Natural killer cell treated with Interleukin-12 subunit alpha and Interleukin-12 subunit beta and Interleukin-15 and Interleukin-18, amount 100 ng/mL, for 72 hours (primary cell): ENCODE measurements around the gene EIF4G3. TPM values are rescaled to one million over a fixed set of nuclear protein-coding genes. Genes with fewer than 3 reads are reported as not detected.

ENCODE experiments used
- ATAC-seq, 2 donors: fragments of 150-1000 bp; cut with Tn5 transposase in 1 of 2; sonication (Bioruptor Pico), chemical (Tn5 transposase) in 1 of 2; 2 replicates each; pipeline ENCODE4 v1.10.0; 2021
- DNase-seq: peaks from one replicate; pipeline ENCODE4 v3.0.0; 2022; ENCODE audit warnings: low spot score
- H3K27ac Mint-ChIP-seq, 2 donors: 1 replicate in 1 of 2; 2 replicates in 1 of 2; pipeline ENCODE4 v1.8.0; 2022; ENCODE audit warnings: mixed read lengths in 2 of 2, mild to moderate bottlenecking in 1 of 2, moderate library complexity in 1 of 2
- H3K27me3 Mint-ChIP-seq, 2 donors: 1 replicate in 1 of 2; 2 replicates in 1 of 2; pipeline ENCODE4 v1.8.0; 2022; ENCODE audit warnings: mixed read lengths in 2 of 2
- H3K36me3 Mint-ChIP-seq: one replicate; pipeline ENCODE4 v1.8.0; 2022; ENCODE audit warnings: mixed read lengths
- H3K4me1 Mint-ChIP-seq, 2 donors: 1 replicate in 1 of 2; 2 replicates in 1 of 2; pipeline ENCODE4 v1.8.0; 2022; ENCODE audit warnings: low read depth in 2 of 2, mixed read lengths in 2 of 2, mild to moderate bottlenecking in 1 of 2
- H3K4me3 Mint-ChIP-seq: one replicate; pipeline ENCODE4 v1.8.0; 2022; ENCODE audit warnings: mixed read lengths
- H3K9me3 Mint-ChIP-seq: 2 replicates; pipeline ENCODE4 v1.8.0; 2022; ENCODE audit warnings: mixed read lengths
- total RNA-seq, 2 donors: library from RNA; stranded (reverse); gene quantifications; one replicate each; pipeline ENCODE4 v1.2.3, GENCODE V29; 2022

Gene EIF4G3
- total RNA-seq, 2 donors from 2014 or later: 121 to 140 TPM

DNA sequence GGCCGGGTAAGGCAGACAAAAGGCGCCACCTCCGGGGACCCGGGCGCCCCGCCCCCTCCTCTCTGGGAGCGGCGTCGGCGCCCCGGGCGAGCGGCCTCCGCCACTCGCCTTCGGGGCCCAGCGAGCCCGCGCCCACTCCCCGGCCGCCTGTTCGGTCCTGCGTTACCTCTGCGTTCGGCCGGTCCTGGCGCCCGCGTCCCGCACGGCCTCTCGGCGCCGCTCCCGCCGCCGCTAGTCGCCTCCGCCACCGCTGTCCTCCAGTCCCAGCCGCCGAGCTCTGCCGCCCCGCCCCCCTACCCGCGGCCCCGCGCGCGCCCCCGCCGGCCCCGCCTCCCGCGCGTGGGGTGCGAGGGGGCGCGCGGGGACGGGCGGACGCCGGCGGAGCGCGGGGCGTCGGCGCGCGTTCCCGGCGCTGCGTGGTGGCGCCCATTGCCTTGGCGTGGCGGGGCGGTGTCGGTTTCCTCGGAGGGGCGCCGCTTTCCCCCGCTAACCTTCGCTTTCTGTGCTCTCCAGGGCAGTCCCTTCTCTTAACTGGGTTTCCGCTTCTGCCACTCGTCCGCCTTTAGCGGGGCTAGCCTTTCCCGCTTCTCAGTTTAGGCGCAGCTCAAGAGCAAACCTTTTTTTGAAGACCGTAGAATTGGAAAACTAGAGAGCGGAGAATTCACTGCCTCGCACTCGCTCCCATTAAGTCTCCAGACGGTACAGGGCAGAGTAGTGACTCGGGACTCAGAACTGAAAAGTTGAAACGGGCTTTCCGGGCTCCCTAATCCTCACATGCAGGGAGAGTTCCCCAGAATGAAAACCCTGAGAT is 389.5 kb downstream of the EIF4G3 start, which contains the start of gene HP1BP3:
TSS of gene HP1BP3 (minus strand) at position 279 of the 811 bp plus-strand sequence. CDS start 6,867 bp downstream, outside the sequence.
- no peaks in the 10 kb centered on the region for H3K27me3 Mint-ChIP-seq
- ATAC-seq (peak; percentile 81 to 86), DNase-seq (peak; percentile 89)
- peak within 1 kb of the TSS; percentile 91 for H3K4me3 Mint-ChIP-seq
- peaks cover 9% of the 10 kb centered on the region for H3K36me3 Mint-ChIP-seq
- H3K27ac Mint-ChIP-seq: peak within 1 kb of the TSS; percentile 97
- H3K4me1 Mint-ChIP-seq: peaks cover 20 to 32% of the 10 kb centered on the region in 2 donors
- H3K9me3 Mint-ChIP-seq: no peaks in the 10 kb centered on the region

GRCh38 chr1:20786253-20787028 is 390.3 kb downstream of the EIF4G3 start:
- Mint-ChIP-seq H3K36me3 (peaks cover 9% of the 10 kb centered on the region), H3K27ac (peak overlapping the region; percentile 94 to 97), H3K4me3 (peak overlapping the region; percentile 91), H3K27me3 (no peaks in the 10 kb centered on the region), H3K4me1 (peaks cover 20 to 32% of the 10 kb centered on the region in 2 donors), H3K9me3 (no peaks in the 10 kb centered on the region)
- peak; percentile 89 to 92 for ATAC-seq
- DNase-seq: peak; percentile 97

DNA sequence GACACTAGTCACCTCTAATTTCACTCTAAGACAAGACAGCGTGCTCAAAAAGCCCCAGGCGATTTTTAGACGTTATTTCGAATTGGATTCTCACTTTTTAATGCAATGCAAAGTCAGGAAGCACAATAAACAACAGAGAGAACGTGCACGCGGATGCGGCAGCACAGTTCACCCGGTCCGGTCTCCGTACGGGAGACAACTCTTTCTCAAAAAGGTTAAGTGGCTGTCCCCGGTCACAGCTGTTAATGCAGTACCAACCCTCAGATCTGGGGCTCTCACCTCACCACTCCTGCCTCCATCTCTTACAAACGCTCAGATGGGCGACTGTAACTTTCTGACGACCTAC is 390.8 kb downstream of the EIF4G3 start:
- peaks cover 9% of the 10 kb centered on the region for H3K36me3 Mint-ChIP-seq
- peaks cover 24 to 37% of the 10 kb centered on the region in 2 donors for H3K4me1 Mint-ChIP-seq
- peak overlapping the region; percentile 91 for H3K4me3 Mint-ChIP-seq
- no peaks in the 10 kb centered on the region for H3K9me3 Mint-ChIP-seq
- ATAC-seq (peak in 1 of 2 donors; percentile 1), DNase-seq (peak; percentile 62)
- H3K27ac Mint-ChIP-seq: peak overlapping the region; percentile 94 to 97
- H3K27me3 Mint-ChIP-seq: no peaks in the 10 kb centered on the region

DNA sequence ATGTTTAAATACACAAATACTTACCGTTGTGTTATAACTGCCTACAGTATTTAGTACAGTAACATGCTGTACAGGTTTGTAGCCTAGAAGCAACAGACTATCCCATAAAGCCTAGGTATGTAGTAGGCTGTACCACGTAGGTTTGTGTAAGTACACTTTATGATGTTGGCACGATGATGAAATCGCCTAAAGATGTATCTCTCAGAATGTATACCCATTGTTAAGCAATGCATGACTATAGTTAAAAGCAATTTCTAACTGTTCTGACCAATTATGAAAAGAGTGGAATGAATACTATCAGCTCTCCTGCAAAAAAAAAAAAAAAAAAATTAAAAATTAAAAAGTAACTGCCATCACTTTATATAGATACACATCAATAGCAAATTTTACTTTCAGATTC is 401.0 kb downstream of the EIF4G3 start:
- no peak overlapping the region for H3K27ac Mint-ChIP-seq
- peak in 1 of 2 donors; percentile 46 for ATAC-seq
- H3K36me3 Mint-ChIP-seq: peaks cover 30% of the 10 kb centered on the region

GRCh38 chr1:20771780-20772179 is 404.9 kb downstream of the EIF4G3 start:
- Mint-ChIP-seq H3K4me3 (no peak overlapping the region), H3K36me3 (peaks cover 21% of the 10 kb centered on the region), H3K9me3 (no peaks in the 10 kb centered on the region), H3K27ac (no peak overlapping the region), H3K4me1 (peaks cover 4 to 6% of the 10 kb centered on the region in 2 donors), H3K27me3 (no peaks in the 10 kb centered on the region)
- DNase-seq (no peak), ATAC-seq (no peak)

More for the DNA sequence above, 401.0 kb downstream of the EIF4G3 start:
- Mint-ChIP-seq H3K9me3 (no peaks in the 10 kb centered on the region), H3K4me3 (no peak overlapping the region), H3K4me1 (peaks cover 8 to 10% of the 10 kb centered on the region in 2 donors), H3K27me3 (no peaks in the 10 kb centered on the region)
- no peak for DNase-seq

DNA sequence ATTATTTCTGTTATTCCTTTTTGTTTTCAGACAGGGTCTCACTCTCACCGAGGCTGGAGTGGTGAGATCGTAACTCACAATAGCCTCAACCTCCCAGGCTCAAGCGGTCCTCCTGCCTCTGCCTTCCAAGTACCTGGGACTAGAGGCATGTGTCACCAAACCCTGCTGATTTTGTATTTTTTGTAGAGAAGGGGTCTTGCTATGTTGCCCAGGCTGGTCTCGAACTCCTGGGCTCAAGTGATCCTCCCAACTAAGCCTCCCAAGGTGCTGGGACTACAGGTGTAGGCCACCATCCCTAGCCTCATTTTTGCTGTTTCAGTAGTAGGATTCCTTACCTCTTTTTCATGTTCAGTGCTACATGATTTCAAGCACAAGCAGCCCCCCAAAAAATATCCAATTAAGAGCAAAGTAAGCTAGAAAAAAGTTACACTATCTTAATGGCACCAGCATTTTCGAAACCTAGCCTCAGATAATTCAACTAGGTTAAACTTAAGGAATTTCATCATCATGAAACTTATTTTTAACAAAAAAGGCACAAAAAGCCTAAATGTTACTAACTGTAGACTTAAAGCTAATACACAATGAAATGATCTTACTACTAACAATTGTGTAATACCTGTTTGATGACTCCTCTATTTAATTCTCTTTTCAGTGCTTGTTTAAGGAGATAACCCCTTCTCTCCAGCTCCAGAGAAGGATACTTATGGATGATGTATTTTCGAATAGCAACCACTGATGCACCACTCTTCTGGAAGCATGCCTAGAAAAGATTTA is 406.2 kb downstream of the EIF4G3 start:
- Mint-ChIP-seq H3K36me3 (peaks cover 27% of the 10 kb centered on the region), H3K9me3 (no peaks in the 10 kb centered on the region), H3K4me1 (no peaks in the 10 kb centered on the region), H3K4me3 (no peak overlapping the region), H3K27me3 (no peaks in the 10 kb centered on the region), H3K27ac (no peak overlapping the region)
- ATAC-seq (no peak), DNase-seq (no peak)

- H3K36me3 Mint-ChIP-seq: peaks cover 22% of the 10 kb centered on the region
- ATAC-seq: no peak
Observed at GRCh38 chr1:20767271-20767670, 409.4 kb downstream of the EIF4G3 start.

DNA sequence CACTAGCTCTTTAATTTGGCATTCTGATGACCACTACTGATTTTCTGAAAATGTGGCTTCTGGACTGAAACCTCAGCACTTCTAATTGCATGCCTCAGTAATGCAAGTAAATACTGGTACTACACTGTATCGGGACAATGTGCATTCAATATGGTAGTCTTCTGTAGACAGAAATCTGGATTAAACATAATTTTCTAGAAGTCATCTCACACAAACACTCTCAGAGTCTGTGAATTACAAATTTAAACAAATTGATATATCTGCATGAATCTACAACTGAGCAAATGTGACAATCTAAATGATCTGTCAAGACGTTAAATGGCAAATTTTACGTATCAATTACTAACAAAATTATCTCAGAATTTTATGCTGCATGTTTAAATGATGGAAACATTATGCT is 413.3 kb downstream of the EIF4G3 start:
- H3K36me3 Mint-ChIP-seq: peaks cover 29% of the 10 kb centered on the region
- H3K27ac Mint-ChIP-seq: no peak overlapping the region
- H3K27me3 Mint-ChIP-seq: no peaks in the 10 kb centered on the region
- no peak for ATAC-seq
- H3K4me1 Mint-ChIP-seq: no peaks in the 10 kb centered on the region
- H3K9me3 Mint-ChIP-seq: no peaks in the 10 kb centered on the region
- no peak overlapping the region for H3K4me3 Mint-ChIP-seq
- no peak for DNase-seq

More at GRCh38 chr1:20767271-20767670, 409.4 kb downstream of the EIF4G3 start:
- Mint-ChIP-seq H3K4me3 (no peak overlapping the region), H3K27me3 (no peaks in the 10 kb centered on the region), H3K9me3 (no peaks in the 10 kb centered on the region), H3K4me1 (no peaks in the 10 kb centered on the region), H3K27ac (no peak overlapping the region)
- no peak for DNase-seq

DNA sequence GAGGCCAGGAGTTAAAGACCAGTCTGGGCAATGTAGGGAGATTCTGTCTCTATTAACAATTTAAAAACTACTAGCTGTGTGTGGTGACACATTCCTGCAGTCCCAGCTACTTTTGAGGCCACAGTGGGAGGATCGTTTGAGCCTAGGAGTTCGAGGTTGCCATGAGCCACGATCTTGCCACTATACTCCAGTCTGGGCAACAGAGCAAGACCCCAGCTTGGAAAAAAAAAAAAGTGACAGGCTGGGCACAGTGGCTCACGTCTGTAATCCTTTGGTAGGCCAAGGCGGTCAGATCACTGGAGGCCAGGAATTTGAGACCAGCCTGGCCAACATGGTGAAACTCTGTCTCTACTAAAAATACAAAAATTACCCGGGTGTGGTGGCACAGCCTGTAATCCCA is 416.4 kb downstream of the EIF4G3 start:
- DNase-seq (no peak), ATAC-seq (no peak)
- Mint-ChIP-seq H3K4me3 (no peak overlapping the region), H3K9me3 (no peaks in the 10 kb centered on the region), H3K27me3 (no peaks in the 10 kb centered on the region), H3K27ac (peak overlapping the region in 1 of 2 donors; percentile 34), H3K36me3 (peaks cover 29% of the 10 kb centered on the region), H3K4me1 (no peaks in the 10 kb centered on the region)

Other genes with a start within 250 kb of the EIF4G3 start
- gene ECE1, start 113.6 kb upstream of the EIF4G3 start, total RNA-seq: 10 to 100 TPM; 33.7 to 53.9 TPM